Omental fat pad (tissue), 4 donors: ENCODE data around the gene NIP7. TPM values are rescaled to one million over a fixed set of nuclear protein-coding genes. Genes with fewer than 3 reads are reported as not detected.

Experiments
- ATAC-seq: fragments of 150-250 bp; one replicate; pipeline ENCODE4 v1.9.1; 2016; ENCODE audit warnings: mild to moderate bottlenecking, moderate library complexity; ENCODE audit not compliant: low FRiP score
- DNase-seq: peaks from one replicate; pipeline ENCODE4 v3.0.0-alpha.2; 2019; ENCODE audit warnings: low spot score
- CTCF ChIP-seq, 3 donors: fragments of 450-650 bp; IDR thresholded peaks; one replicate each; pipeline ENCODE4 v1.5.1; 2016 to 2017; ENCODE audit warnings: antibody characterized with exemption in 3 of 3, mild to moderate bottlenecking in 3 of 3, moderate library complexity in 2 of 3
- total RNA-seq, 4 donors: library from RNA; depleted of rRNA; stranded (reverse); fragments of >200 nt; gene quantifications; one replicate each; pipeline ENCODE4 v1.1.0, GENCODE V29; 2016

The NIP7 gene
- total RNA-seq, 4 donors from 2014 or later = 14.7 to 56.8 (median 17.1) TPM

DNA sequence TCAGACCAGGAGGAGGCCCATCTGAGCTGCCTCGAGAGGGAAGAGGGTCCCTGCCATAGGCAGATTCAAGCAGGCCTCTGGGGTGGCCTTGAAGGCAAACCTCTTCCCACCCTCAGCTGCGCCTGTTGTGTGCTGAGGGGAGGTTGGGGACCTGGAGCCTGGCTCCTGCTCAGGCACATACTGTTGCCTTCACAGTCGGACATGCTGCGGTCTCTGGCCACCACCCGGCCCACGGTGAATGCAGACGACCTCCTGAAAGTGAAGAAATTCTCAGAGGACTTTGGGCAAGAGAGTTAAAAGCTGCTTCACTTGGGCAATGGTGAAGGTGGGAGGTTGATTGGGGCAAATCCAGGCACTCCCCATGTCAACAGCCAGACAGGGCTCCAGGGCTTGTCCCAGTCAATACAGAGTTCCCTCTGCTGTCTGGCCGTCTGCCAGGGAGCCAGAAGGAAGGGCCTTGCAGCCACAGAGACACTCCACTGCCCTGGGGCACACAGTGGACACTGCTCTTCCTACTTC is 15.5 kb upstream of the NIP7 start:
- ATAC-seq = peak; percentile 35
- no peak for TF ChIP-seq CTCF (IDR thresholded peaks at IDR 0.05)

GRCh38 chr16:69324585-69325253 is 14.9 kb upstream of the NIP7 start:
- no peak for TF ChIP-seq CTCF (IDR thresholded peaks at IDR 0.05)
- DNase-seq = no peak
- no peak for ATAC-seq

More for the DNA sequence above, 15.5 kb upstream of the NIP7 start:
- DNase-seq = no peak

DNA sequence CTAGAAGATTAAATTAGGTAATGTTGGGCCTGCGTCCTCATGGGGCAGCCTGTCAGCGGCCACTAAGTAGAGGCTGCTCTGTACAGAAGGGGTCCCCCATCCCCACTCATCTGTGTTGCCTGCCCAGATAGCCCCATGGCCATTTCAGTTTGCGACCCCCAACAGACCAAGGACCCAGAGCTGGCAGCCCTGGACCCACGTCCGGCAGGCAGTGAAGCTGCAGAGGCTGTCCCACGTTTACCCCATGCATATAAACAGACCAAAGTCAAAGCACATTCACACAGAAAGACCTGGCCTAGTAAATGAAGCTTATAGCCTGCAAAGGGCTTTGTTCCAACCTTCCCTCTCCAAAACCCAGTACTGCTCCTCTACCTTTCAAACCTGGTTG is 13.8 kb upstream of the NIP7 start:
- no peak for TF ChIP-seq CTCF (IDR thresholded peaks at IDR 0.05)
- DNase-seq (no peak), ATAC-seq (no peak)

- no peak for TF ChIP-seq CTCF (IDR thresholded peaks at IDR 0.05)
- no peak for ATAC-seq
- no peak for DNase-seq
Observed at GRCh38 chr16:69326172-69326873, 13.2 kb upstream of the NIP7 start.

- DNase-seq (no peak), ATAC-seq (no peak)
- TF ChIP-seq CTCF (IDR thresholded peaks at IDR 0.05) = no peak
Observed at GRCh38 chr16:69327585-69328310, 11.8 kb upstream of the NIP7 start.

- ATAC-seq (no peak), DNase-seq (no peak)
Observed at GRCh38 chr16:69328854-69329316, 10.7 kb upstream of the NIP7 start.

More at GRCh38 chr16:69328854-69329316, 10.7 kb upstream of the NIP7 start:
- TF ChIP-seq CTCF (IDR thresholded peaks at IDR 0.05) = no peak
